Ovary (tissue), 9 donors: ENCODE measurements around the gene PDIA6. TPM values are rescaled to one million over a fixed set of nuclear protein-coding genes. Genes with fewer than 3 reads are reported as not detected.
"Not testable (repeated sequence)": the region's sequence is repeated elsewhere in the genome, so short reads cannot be mapped to it uniquely, and the experiment has no call there.

Experiments used
- DNase-seq, 5 donors: peaks; one replicate each; pipeline ENCODE4 v3.0.0-alpha.2; 2019 to 2020
- H3K27ac ChIP-seq, 2 donors: fragments of 200-600 bp; one replicate each; pipeline versions ENCODE4 v1.5.1 to v1.8.0; 2019 to 2022
- H3K27me3 ChIP-seq: fragments of 200-600 bp; one replicate; pipeline ENCODE4 v1.8.0; 2022
- H3K36me3 ChIP-seq: fragments of 200-600 bp; sonication (generic); one replicate; pipeline ENCODE4 v1.5.1; 2019
- H3K4me1 ChIP-seq: one replicate; pipeline ENCODE4 v1.8.1; 2013; ENCODE audit warnings: mild to moderate bottlenecking, moderate library complexity; ENCODE audit not compliant: insufficient read depth
- H3K4me3 ChIP-seq: fragments of 200-600 bp; sonication (generic); one replicate; pipeline ENCODE4 v1.5.1; 2017
- H3K9me3 ChIP-seq, 2 donors: fragments of 200-600 bp in 1 of 2; sonication (generic) in 1 of 2; one replicate each; pipeline versions ENCODE4 v1.5.1 to v1.8.1; 2013 to 2019; ENCODE audit warnings: mild to moderate bottlenecking in 1 of 2, moderate library complexity in 1 of 2
- CTCF ChIP-seq, 3 donors: fragments of 450-650 bp in 2 of 3; fragments of 200-600 bp in 1 of 3; IDR thresholded peaks; one replicate each; pipeline versions ENCODE4 v1.5.1 to v1.8.0; 2016 to 2022; ENCODE audit warnings: antibody characterized with exemption in 3 of 3, mild to moderate bottlenecking in 1 of 3
- EP300 ChIP-seq: sonication (generic); formaldehyde crosslinking; IDR thresholded peaks from one replicate; pipeline ENCODE4 v1.6.1; 2017; ENCODE audit warnings: antibody characterized with exemption
- POLR2A ChIP-seq: fragments of 450-650 bp; IDR thresholded peaks from one replicate; pipeline ENCODE4 v1.6.1; 2017; ENCODE audit warnings: antibody characterized with exemption, mild to moderate bottlenecking, moderate library complexity
- WGBS, 3 donors: extraction: QIAGEN DNeasy Blood & Tissue Kit in 1 of 3; methylation state at CpG; one replicate each; pipeline versions ENCODE4 v1.1.5 to v1.1.7; 2013 to 2017; 5-methylcytosine and 5-hydroxymethylcytosine counted together
- intact Hi-C, 4 donors: fragments of 100-400 bp; cut with DNase I; formaldehyde crosslinking; loops; one replicate each; pipeline versions ENCODE4 v1.11.0 to v1.15.1; 2022 to 2023
- polyA plus RNA-seq, 2 donors: library from polyadenylated mRNA; stranded (reverse); fragments of 200-250 nt in 1 of 2; fragments of 350-450 nt in 1 of 2; fragmentation: Illumina TruSeq in 1 of 2; extraction: RNeasy Lipid Tissue Mini Kit (QIAGEN cat#74804) in 1 of 2; gene quantifications; one replicate each; pipeline ENCODE4 v1.2.3, GENCODE V29; 2013 to 2014
- total RNA-seq, 7 donors: library from RNA; depleted of rRNA in 2 of 7; stranded (reverse); fragments of >200 nt in 2 of 7; fragmentation: NEBNext Ultra II Directional in 3 of 7; extraction: Animal tissue kit (Norgen Biotek cat#: 25700) in 3 of 7; gene quantifications; one replicate each; pipeline versions ENCODE4 v1.1.0 to v1.2.4, GENCODE V29; 2016 to 2023
- donor health status: DM: no; HTN: no; CAD: no; lungs with moderate emphysema.
- donor health status: DM: no; HTN: no; CAD: no.
- donor health status: Bipolar disorder and iron deficiency.
- donor health status: DM: yes; HTN: yes; CAD: no.
- donor health status: DM: no; HTN: no; CAD: no.
- donor health status: DM: yes; HTN: yes; CAD: no.

PDIA6 gene
- total and polyA plus RNA-seq, 9 donors: 60.6 to 220 (median 109) TPM

DNA sequence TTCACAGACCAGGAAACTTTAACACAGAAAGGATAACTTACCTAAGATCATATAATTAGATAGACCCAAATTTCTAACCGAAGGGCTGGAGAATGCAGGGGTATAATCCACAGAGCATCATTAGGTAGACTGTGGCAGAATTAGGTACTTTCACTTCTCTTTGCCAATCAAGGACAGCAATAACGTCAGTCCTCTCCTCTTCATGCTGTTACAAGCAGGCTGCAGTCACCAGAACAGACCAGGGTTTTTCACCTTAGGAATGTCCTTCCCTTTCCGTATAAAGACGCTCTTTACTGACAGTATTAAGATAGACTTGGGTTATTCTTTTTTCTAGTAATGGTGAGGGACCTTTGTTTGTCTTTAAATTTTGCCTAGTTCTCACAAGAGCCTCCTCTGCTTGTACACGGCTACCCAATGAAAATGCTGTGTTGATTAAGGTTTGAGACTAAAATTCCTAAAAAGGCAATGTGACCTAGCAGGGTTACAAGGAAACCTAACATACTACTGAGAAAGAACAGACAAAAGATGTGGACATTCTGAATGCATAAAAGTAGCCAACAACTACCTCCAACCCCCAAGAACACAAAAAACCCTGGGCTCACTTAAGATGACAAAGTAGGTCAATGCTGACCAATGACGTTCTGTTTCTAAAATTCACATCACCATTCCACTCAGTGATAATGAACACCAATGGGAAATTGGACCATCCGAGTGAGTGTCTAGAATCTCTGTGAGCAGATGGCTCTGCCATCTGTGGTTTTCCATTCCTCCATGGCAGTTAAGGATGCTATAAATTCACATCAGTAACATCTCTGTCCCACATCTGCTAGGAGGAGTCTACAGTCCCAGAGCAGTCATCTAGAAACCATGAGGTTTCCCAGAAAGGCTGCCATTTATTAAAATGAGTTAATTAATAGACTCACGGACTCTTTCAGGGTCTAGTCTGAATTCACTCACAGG lies 2.1 kb downstream of the PDIA6 start:
- Histone ChIP-seq H3K36me3 (no peaks in the 10 kb centered on the region), H3K9me3 (no peaks in the 10 kb centered on the region), H3K4me3 (no peak overlapping the region), H3K27ac (no peak overlapping the region), H3K27me3 (no peaks in the 10 kb centered on the region), H3K4me1 (peaks cover 7% of the 10 kb centered on the region)
- no peak for TF ChIP-seq CTCF (IDR thresholded peaks at IDR 0.05)
- no peak for TF ChIP-seq EP300
- TF ChIP-seq POLR2A: no peak
- no peak for DNase-seq
- intact Hi-C loops: no loop called here
- WGBS, 3 donors: 25 to 39% (median 38%) methylated on average over 8 of the region's 8 CpGs

DNA sequence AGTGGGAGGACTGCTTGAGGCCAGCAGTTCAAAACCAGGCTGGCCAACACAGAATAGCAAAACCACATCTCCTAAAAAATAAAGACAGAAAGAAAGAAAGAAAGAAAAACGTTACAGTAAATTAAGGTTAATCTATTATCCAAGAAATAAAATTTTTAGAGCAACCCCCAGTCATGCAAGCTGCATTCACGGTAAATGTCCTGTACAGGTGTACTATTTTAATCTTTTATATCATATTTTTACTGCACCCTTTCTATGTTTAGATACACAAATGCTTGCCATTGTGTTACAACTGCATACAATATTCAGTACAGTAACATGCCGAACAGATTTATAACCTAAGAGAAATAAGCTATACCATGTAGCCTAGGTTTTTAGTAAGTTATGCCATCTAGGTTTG lies 6.0 kb downstream of the PDIA6 start:
- H3K4me1 ChIP-seq: peaks cover 9% of the 10 kb centered on the region

DNA sequence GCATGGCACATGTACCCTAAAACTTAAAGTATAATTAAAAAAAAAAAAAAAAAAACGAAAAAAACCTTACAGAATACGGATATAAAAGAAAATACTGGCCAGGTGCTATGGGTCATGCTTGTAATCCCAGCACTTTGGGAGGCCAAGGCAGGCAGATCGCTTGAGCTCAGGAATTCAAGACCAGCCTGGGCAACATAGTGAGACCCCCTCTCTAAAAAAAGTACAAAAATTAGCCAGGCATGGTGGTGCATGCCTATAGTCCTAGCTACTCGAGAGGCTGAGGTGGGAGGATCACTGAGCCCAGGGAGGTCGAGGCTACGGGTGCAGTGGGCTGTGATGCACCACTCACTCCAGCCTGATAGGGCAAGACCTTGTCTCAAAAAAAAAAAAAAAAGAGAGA lies 6.6 kb downstream of the PDIA6 start:
- DNase-seq, H3K36me3 ChIP-seq, intact Hi-C loops, H3K4me3 ChIP-seq, H3K9me3 ChIP-seq, H3K27ac ChIP-seq, H3K27me3 ChIP-seq, H3K4me1 ChIP-seq: not testable (repeated sequence)
- WGBS, 3 donors: 85 to 89% (median 86%) methylated on average over 6 of the region's 6 CpGs

More for the DNA sequence above, 6.0 kb downstream of the PDIA6 start:
- Histone ChIP-seq H3K27ac (no peak overlapping the region), H3K4me3 (no peak overlapping the region), H3K9me3 (no peaks in the 10 kb centered on the region), H3K36me3 (no peaks in the 10 kb centered on the region), H3K27me3 (no peaks in the 10 kb centered on the region)
- intact Hi-C loops: no loop called here
- WGBS, 3 donors: 74 to 83% (median 80%) methylated on average over 3 of the region's 3 CpGs
- DNase-seq: no peak
- TF ChIP-seq CTCF (IDR thresholded peaks at IDR 0.05): no peak
- no peak for TF ChIP-seq EP300
- TF ChIP-seq POLR2A: no peak

GRCh38 chr2:10802657-10803056 lies 9.9 kb downstream of the PDIA6 start:
- DNase-seq: no peak
- intact Hi-C loops: no loop called here
- 68 to 76% (median 70%) methylated on average over 8 of the region's 8 CpGs for WGBS, 3 donors

More at GRCh38 chr2:10802657-10803056, 9.9 kb downstream of the PDIA6 start:
- Histone ChIP-seq H3K4me1 (peaks cover 5% of the 10 kb centered on the region), H3K9me3 (no peaks in the 10 kb centered on the region), H3K27ac (no peak overlapping the region), H3K4me3 (no peak overlapping the region), H3K27me3 (no peaks in the 10 kb centered on the region), H3K36me3 (no peaks in the 10 kb centered on the region)
- TF ChIP-seq POLR2A (no peak), EP300 (no peak), CTCF (IDR thresholded peaks at IDR 0.05) (no peak)
